Measurements from ENCODE around the gene SND1. TPM values are rescaled to one million over a fixed set of nuclear protein-coding genes. Genes with fewer than 3 reads are reported as not detected.

SND1 gene
- polyA plus RNA-seq, 3 donors, result 46.5 to 97.3 (median 79.8) TPM

DNA sequence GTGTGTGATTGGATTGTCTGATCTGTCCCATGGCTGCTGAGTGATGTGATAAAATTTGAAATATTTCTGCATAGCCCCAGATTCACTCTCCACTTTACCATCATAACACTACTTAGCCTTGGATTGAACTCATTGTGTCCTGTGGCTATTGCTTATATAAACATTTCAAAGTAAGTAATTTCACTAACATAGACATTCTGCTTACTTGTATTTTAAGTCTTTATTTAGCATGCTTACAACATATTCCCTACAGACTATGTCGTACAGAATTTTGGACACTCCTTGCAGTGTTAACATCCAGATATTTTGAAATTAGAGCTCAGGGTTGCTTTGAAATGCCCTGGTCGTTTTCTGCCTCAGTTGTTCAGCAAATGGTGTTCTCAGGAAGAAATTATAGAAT, 261.7 kb downstream of the SND1 start:
- intact Hi-C loops (cut with micrococcal nuclease), result no loop called here

DNA sequence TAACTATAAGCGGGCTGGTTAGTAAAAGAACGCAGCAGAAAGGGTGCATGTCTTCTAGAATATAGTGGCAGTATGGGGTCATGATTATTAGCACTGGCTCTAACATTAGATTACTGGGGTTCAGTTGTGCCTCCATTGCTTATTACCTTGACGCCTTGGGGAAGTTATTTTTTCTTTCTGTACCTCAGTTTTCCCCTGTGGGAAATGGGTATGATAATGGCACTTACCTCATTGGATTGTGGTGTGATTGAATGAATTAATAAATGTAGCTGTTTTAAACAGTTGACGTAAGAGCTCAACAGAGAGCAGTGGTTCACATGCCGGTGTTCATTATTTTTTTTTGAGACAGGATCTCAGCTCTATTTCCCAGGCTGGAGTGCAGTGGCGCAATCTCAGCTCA, 262.7 kb downstream of the SND1 start:
- Histone ChIP-seq H3K27me3 (ENCODE audit: control insufficient read depth in 2 of 2, insufficient read depth in 2 of 2, low read length in 2 of 2) (no peaks in the 10 kb centered on the region), H3K79me2 (ENCODE audit: insufficient read depth, low read length) (peaks cover 22% of the 10 kb centered on the region), H4K20me1 (ENCODE audit: insufficient read depth, low read length) (peaks cover 56% of the 10 kb centered on the region), H2AFZ (ENCODE audit: insufficient read depth, low read depth, low read length, poor library complexity, severe bottlenecking) (no peak overlapping the region), H3K27ac (ENCODE audit: low read depth in 1 of 2, low read length in 2 of 2) (no peak overlapping the region), H3K9ac (ENCODE audit: insufficient read depth, low read length, poor library complexity, severe bottlenecking) (no peak overlapping the region), H3K4me2 (replicated peaks; ENCODE audit: extremely low read depth, low read length, poor library complexity, severe bottlenecking) (no peak overlapping the region), H3K36me3 (replicated peaks in 1 of 2; ENCODE audit: control insufficient read depth in 1 of 2, insufficient read depth in 2 of 2, low read length in 2 of 2) (peaks cover 0 to 33% of the 10 kb centered on the region in 2 donors), H3K4me3 (replicated peaks in 1 of 3; ENCODE audit: low read depth in 2 of 3, low read length in 3 of 3) (no peak overlapping the region), H3K9me3 (replicated peaks in 1 of 2; ENCODE audit: control insufficient read depth in 1 of 2, insufficient read depth in 1 of 2, low read length in 2 of 2) (no peaks in the 10 kb centered on the region), H3K4me1 (ENCODE audit: control insufficient read depth in 1 of 2, insufficient read depth in 2 of 2, low read length in 2 of 2) (no peaks in the 10 kb centered on the region)
- H3K9me3 Mint-ChIP-seq, result no peaks in the 10 kb centered on the region
- H3K4me1 Mint-ChIP-seq, result peaks cover 3% of the 10 kb centered on the region
- no peak overlapping the region for H3K4me3 Mint-ChIP-seq
- no peaks in the 10 kb centered on the region for H3K27me3 Mint-ChIP-seq (ENCODE audit: low read depth in 3 of 3)
- TF ChIP-seq, protein P1, sequence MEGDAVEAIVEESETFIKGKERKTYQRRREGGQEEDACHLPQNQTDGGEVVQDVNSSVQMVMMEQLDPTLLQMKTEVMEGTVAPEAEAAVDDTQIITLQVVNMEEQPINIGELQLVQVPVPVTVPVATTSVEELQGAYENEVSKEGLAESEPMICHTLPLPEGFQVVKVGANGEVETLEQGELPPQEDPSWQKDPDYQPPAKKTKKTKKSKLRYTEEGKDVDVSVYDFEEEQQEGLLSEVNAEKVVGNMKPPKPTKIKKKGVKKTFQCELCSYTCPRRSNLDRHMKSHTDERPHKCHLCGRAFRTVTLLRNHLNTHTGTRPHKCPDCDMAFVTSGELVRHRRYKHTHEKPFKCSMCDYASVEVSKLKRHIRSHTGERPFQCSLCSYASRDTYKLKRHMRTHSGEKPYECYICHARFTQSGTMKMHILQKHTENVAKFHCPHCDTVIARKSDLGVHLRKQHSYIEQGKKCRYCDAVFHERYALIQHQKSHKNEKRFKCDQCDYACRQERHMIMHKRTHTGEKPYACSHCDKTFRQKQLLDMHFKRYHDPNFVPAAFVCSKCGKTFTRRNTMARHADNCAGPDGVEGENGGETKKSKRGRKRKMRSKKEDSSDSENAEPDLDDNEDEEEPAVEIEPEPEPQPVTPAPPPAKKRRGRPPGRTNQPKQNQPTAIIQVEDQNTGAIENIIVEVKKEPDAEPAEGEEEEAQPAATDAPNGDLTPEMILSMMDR (IDR thresholded peaks at IDR 0.05), result no peak
- intact Hi-C loops (cut with micrococcal nuclease), result no loop called here
- no peak for DNase-seq
- 100% methylated on average over 4 of the region's 6 CpGs for WGBS (ENCODE audit: insufficient coverage)
- H3K36me3 Mint-ChIP-seq, result peaks cover 6 to 22% of the 10 kb centered on the region in 2 donors
- H3K27ac Mint-ChIP-seq, result no peak overlapping the region

More for the DNA sequence above, 261.7 kb downstream of the SND1 start:
- Mint-ChIP-seq H3K27ac (no peak overlapping the region), H3K27me3 (ENCODE audit: low read depth in 3 of 3) (no peaks in the 10 kb centered on the region), H3K4me1 (peaks cover 3% of the 10 kb centered on the region), H3K4me3 (no peak overlapping the region), H3K36me3 (peaks cover 11 to 27% of the 10 kb centered on the region in 2 donors), H3K9me3 (no peaks in the 10 kb centered on the region)
- Histone ChIP-seq H3K9me3 (replicated peaks in 1 of 2; ENCODE audit: control insufficient read depth in 1 of 2, insufficient read depth in 1 of 2, low read length in 2 of 2) (no peaks in the 10 kb centered on the region), H3K9ac (ENCODE audit: insufficient read depth, low read length, poor library complexity, severe bottlenecking) (no peak overlapping the region), H2AFZ (ENCODE audit: insufficient read depth, low read depth, low read length, poor library complexity, severe bottlenecking) (no peak overlapping the region), H3K4me2 (replicated peaks; ENCODE audit: extremely low read depth, low read length, poor library complexity, severe bottlenecking) (no peak overlapping the region), H3K27me3 (ENCODE audit: control insufficient read depth in 2 of 2, insufficient read depth in 2 of 2, low read length in 2 of 2) (no peaks in the 10 kb centered on the region), H3K4me1 (ENCODE audit: control insufficient read depth in 1 of 2, insufficient read depth in 2 of 2, low read length in 2 of 2) (no peaks in the 10 kb centered on the region), H3K79me2 (ENCODE audit: insufficient read depth, low read length) (peaks cover 27% of the 10 kb centered on the region), H3K27ac (ENCODE audit: low read depth in 1 of 2, low read length in 2 of 2) (no peak overlapping the region), H3K4me3 (replicated peaks in 1 of 3; ENCODE audit: low read depth in 2 of 3, low read length in 3 of 3) (no peak overlapping the region), H3K36me3 (replicated peaks in 1 of 2; ENCODE audit: control insufficient read depth in 1 of 2, insufficient read depth in 2 of 2, low read length in 2 of 2) (peaks cover 6 to 43% of the 10 kb centered on the region in 2 donors), H4K20me1 (ENCODE audit: insufficient read depth, low read length) (peaks cover 58% of the 10 kb centered on the region)
- no peak for DNase-seq
- TF ChIP-seq, protein P1 (IDR thresholded peaks at IDR 0.05), result no peak
- WGBS (ENCODE audit: insufficient coverage), result 100% methylated on average over 1 of the region's 2 CpGs

Data from CD14-positive monocyte (primary cell).